Cardiac muscle cell (in vitro differentiated cells and primary cell): ENCODE data around the gene DLGAP4. TPM values are rescaled to one million over a fixed set of nuclear protein-coding genes. Genes with fewer than 3 reads are reported as not detected.

ENCODE experiments used
- DNase-seq, 2 donors: peaks; one replicate each; pipeline versions ENCODE4 v3.0.0 to v3.0.0-alpha.2; 2010 to 2017; ENCODE audit warnings: low read depth in 1 of 2, low spot score in 1 of 2
- H3K27ac ChIP-seq: fragments of 200-600 bp; sonication (generic); 2 replicates; pipeline ENCODE4 v1.5.1; 2016
- H3K27me3 ChIP-seq: fragments of 200-600 bp; sonication (generic); 2 replicates; pipeline ENCODE4 v1.6.0; 2016; ENCODE audit warnings: control low read depth
- H3K36me3 ChIP-seq: fragments of 200-600 bp; sonication (generic); 2 replicates; pipeline ENCODE4 v1.5.1; 2016; ENCODE audit warnings: control low read depth
- H3K4me1 ChIP-seq: fragments of 200-600 bp; sonication (generic); 2 replicates; pipeline ENCODE4 v1.8.1; 2017; ENCODE audit warnings: low read depth, mild to moderate bottlenecking, mixed run types
- H3K4me3 ChIP-seq: fragments of 200-600 bp; sonication (generic); 2 replicates; pipeline ENCODE4 v1.5.1; 2016; ENCODE audit warnings: mild to moderate bottlenecking
- H3K9me3 ChIP-seq: fragments of 200-600 bp; sonication (generic); 2 replicates; pipeline ENCODE4 v1.5.1; 2017; ENCODE audit warnings: low read depth, mild to moderate bottlenecking, control low read depth
- polyA plus RNA-seq: library from polyadenylated mRNA; unstranded; fragments of >200 nt; fragmentation: Nextera tagmentation; extraction: Ambion mirVana; gene quantifications from 2 replicates; pipeline ENCODE4 v1.2.1, GENCODE V29; 2016
- total RNA-seq: library from RNA; depleted of rRNA; stranded (reverse); fragments of >200 nt; gene quantifications from 2 replicates; pipeline ENCODE4 v1.2.3, GENCODE V29; 2016
- TF ChIP-seq, protein P1 (sequence below): IDR thresholded peaks from 2 replicates; pipeline ENCODE4 v1.5.1; 2012; ENCODE audit warnings: low read depth, mild to moderate bottlenecking, low read length

The DLGAP4 gene
- total and polyA plus RNA-seq, 2 experiments from 2014 or later = 45.7 to 51.6 TPM

DNA sequence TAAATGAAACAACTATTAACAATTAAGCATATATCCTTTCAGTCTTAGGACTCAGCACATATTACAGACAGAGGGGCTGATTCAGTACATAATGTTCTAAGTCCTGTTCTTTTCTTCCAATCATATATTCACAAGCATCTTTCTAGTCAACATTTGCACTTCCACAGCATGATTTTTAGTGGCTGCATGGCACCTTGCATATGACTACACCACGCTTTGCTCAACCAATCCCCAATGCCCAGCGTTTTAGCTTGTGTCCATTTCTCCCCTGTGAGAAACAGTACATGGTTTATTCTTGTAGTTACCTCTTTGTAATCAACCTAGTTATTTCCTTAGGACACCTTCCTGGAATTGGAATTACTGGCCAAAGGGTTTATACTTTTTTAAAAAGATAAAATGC lies 36.6 kb upstream of the DLGAP4 start:
- DNase-seq = no peak
- H3K27ac ChIP-seq = no peak overlapping the region
- H3K4me3 ChIP-seq = no peak overlapping the region
- H3K27me3 ChIP-seq = no peaks in the 10 kb centered on the region
- no peaks in the 10 kb centered on the region for H3K9me3 ChIP-seq
- H3K4me1 ChIP-seq = no peaks in the 10 kb centered on the region
- TF ChIP-seq, protein P1, sequence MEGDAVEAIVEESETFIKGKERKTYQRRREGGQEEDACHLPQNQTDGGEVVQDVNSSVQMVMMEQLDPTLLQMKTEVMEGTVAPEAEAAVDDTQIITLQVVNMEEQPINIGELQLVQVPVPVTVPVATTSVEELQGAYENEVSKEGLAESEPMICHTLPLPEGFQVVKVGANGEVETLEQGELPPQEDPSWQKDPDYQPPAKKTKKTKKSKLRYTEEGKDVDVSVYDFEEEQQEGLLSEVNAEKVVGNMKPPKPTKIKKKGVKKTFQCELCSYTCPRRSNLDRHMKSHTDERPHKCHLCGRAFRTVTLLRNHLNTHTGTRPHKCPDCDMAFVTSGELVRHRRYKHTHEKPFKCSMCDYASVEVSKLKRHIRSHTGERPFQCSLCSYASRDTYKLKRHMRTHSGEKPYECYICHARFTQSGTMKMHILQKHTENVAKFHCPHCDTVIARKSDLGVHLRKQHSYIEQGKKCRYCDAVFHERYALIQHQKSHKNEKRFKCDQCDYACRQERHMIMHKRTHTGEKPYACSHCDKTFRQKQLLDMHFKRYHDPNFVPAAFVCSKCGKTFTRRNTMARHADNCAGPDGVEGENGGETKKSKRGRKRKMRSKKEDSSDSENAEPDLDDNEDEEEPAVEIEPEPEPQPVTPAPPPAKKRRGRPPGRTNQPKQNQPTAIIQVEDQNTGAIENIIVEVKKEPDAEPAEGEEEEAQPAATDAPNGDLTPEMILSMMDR = no peak
- no peaks in the 10 kb centered on the region for H3K36me3 ChIP-seq

DNA sequence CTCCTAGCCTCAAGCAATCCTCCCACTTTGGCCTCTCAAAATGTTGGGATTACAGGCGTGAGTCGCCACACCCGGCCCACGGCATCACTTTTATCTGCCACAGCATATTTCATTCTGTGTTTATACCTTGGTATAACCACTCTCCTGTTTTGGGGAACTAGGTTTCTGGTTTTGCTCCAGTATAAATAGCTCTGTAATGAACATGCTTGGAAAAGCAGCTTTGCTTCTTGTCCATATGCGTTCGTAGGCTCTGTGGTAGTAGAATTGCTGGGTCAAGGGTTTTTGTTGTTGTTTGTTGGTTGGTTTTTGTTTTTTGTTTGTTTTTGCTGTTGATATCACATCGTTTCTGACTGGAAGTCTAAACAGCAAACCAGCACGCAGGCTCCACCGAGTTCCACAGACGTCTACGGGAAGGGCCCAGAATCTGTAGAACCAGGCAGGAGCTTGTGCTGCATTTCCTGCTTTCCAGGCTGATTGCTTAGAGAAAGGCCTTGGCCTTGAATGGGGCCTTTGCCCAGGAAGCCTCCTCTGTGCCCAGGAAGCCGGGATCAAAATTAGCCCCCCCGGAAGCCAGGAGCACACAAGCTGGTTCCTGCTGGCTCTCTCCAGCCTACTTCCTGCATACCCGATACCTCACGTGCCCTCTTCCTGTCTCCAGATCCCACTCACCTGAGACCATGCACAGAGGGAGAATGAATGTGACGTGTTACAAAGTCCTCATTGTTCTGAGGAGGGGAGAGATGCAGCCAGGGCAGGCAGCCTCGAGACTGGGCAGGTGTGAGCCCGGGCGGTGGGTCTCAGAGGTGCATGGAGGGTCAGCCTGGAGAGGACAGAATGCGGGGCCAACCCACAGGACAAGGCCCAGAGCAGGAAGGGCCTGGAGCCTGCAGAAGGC lies 35.1 kb upstream of the DLGAP4 start:
- Histone ChIP-seq H3K27ac (no peak overlapping the region), H3K27me3 (no peaks in the 10 kb centered on the region), H3K9me3 (no peaks in the 10 kb centered on the region), H3K4me3 (no peak overlapping the region), H3K36me3 (no peaks in the 10 kb centered on the region), H3K4me1 (no peaks in the 10 kb centered on the region)
- TF ChIP-seq, protein P1 = no peak
- DNase-seq = no peak

DNA sequence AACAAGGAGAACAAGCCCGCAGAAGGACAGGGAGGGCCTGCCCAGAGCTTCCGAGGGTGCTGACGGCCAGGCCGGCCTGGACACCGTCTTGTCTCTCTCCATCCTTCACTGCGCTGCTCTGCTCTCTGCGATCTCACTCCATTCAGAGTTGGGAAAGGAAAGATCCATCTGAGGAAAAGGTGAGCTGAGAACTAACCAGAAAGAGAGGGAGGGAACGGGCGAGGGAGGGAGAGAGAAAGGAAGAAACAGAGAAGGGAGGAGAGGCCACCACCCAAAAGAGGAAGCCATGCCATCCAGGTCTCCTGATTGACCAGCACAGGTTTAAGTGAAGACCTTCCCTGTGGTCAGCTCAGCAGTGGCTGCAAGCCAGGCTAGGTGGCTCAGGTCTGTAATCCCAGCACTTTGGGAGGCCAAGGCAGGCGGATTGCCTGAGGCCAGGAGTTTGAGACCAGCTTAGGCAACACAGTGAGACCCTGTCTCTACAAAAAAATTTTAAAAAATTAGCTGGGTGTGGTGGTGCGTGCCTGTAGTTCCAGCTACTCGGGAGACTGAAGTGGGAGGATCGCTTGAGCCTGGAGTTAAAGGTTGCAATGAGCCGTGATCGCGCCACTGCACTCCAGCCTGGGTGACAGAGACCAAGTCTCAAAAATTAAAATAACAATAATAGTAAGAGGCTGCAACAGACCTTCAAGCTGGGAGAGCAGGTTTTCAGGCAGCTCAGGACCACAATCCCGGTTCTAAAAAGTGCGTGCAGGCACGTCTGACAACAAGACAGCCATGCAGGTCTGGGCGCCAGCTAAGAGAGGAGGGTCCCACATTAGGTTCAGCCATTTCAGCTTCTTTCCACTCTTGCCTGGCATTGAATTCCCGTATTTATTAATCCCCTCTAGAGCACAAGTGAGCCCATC lies 34.2 kb upstream of the DLGAP4 start:
- Histone ChIP-seq H3K9me3 (no peaks in the 10 kb centered on the region), H3K27me3 (no peaks in the 10 kb centered on the region), H3K4me1 (no peaks in the 10 kb centered on the region), H3K36me3 (no peaks in the 10 kb centered on the region), H3K4me3 (no peak overlapping the region), H3K27ac (no peak overlapping the region)
- TF ChIP-seq, protein P1 = no peak
- no peak for DNase-seq

DNA sequence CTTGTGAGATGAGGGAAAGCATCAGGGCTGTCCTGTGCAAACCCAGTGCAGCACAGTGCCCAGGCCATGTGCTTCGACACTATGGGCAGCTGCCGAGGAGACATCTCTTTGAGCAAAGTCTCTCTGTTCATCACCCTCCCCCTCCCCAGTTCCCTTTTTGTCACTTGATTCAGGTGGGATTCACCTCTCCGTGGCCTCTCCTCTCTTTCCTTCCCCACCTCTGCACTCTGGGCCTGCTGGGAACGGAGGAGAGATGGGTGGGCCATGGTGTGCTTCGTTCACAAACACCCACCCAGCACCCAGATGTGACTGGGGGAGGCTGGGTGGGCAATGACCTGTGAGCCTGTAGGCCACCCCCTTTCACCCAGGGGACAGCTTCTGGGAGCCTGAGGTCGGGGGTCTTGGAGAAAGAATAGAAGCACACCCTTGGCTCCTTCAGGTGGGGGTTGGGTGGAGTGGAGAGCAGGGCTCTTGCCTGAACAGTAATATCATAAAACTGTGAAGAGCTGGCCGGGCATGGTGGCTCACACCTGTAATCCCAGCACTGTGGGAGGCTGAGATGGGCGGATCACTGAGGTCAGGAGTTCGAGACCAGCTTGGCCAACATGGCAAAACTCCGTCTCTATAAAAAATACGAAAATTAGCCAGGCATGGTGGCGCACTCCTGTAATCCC lies 33.5 kb upstream of the DLGAP4 start:
- H3K4me3 ChIP-seq = no peak overlapping the region
- H3K36me3 ChIP-seq = no peaks in the 10 kb centered on the region
- no peak overlapping the region for H3K27ac ChIP-seq
- no peaks in the 10 kb centered on the region for H3K27me3 ChIP-seq
- H3K4me1 ChIP-seq = no peaks in the 10 kb centered on the region
- TF ChIP-seq, protein P1 = no peak
- DNase-seq = no peak
- no peaks in the 10 kb centered on the region for H3K9me3 ChIP-seq
